Measurements from ENCODE around the gene TMPRSS6. TPM values are rescaled to one million over a fixed set of nuclear protein-coding genes. Genes with fewer than 3 reads are reported as not detected.

The TMPRSS6 gene
- total RNA-seq, 4 donors from 2014 or later: 0.27 to 0.88 TPM; not detected in 2

DNA sequence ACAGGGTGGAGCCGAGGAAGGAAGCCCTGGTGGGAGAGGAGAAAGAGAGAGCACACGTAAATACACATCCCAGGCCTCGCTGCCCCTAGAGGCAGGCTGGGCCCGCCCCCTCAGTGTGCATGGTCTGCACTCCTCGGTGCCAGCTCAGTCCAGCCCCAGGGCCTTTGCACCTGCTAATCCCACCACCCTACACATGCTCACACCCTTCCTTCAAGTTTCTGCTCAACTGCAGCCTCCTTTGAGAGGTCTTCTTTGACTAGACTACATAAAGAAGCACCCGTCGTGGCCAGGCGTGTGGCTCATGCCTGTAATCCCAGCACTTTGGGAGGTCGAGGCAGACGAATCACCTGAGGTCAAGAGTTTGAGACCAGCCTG lies 34.7 kb upstream of the TMPRSS6 start:
- Histone ChIP-seq H3K27me3 (no peaks in the 10 kb centered on the region), H3K4me1 (peaks cover 0 to 12% (median 0%) of the 10 kb centered on the region in 4 donors), H3K36me3 (no peaks in the 10 kb centered on the region), H3K4me3 (no peak overlapping the region), H3K27ac (no peak overlapping the region), H3K9me3 (no peaks in the 10 kb centered on the region)
- no peak for DNase-seq
- no peak for TF ChIP-seq CTCF (IDR thresholded peaks at IDR 0.05)
- no peak for TF ChIP-seq POLR2A (IDR thresholded peaks at IDR 0.05)

- H3K27ac ChIP-seq: no peak overlapping the region
- TF ChIP-seq CTCF (IDR thresholded peaks at IDR 0.05) (no peak), POLR2A (IDR thresholded peaks at IDR 0.05) (no peak)
Measured at GRCh38 chr22:37141971-37142370, 32.5 kb upstream of the TMPRSS6 start.

GRCh38 chr22:37141476-37141875 lies 32.0 kb upstream of the TMPRSS6 start:
- no peak for DNase-seq
- H3K27ac ChIP-seq: no peak overlapping the region
- H3K4me3 ChIP-seq: no peak overlapping the region
- TF ChIP-seq POLR2A (IDR thresholded peaks at IDR 0.05): no peak
- TF ChIP-seq CTCF (IDR thresholded peaks at IDR 0.05): no peak
- no peaks in the 10 kb centered on the region for H3K9me3 ChIP-seq
- H3K4me1 ChIP-seq: peaks cover 0 to 12% (median 0%) of the 10 kb centered on the region in 4 donors
- no peaks in the 10 kb centered on the region for H3K36me3 ChIP-seq
- H3K27me3 ChIP-seq: no peaks in the 10 kb centered on the region

More at GRCh38 chr22:37141971-37142370, 32.5 kb upstream of the TMPRSS6 start:
- no peak for DNase-seq
- no peaks in the 10 kb centered on the region for H3K27me3 ChIP-seq
- H3K9me3 ChIP-seq: no peaks in the 10 kb centered on the region
- H3K4me1 ChIP-seq: peaks cover 0 to 12% (median 0%) of the 10 kb centered on the region in 4 donors
- H3K36me3 ChIP-seq: no peaks in the 10 kb centered on the region
- no peak overlapping the region for H3K4me3 ChIP-seq

GRCh38 chr22:37140686-37141323 lies 31.3 kb upstream of the TMPRSS6 start:
- no peak for TF ChIP-seq POLR2A (IDR thresholded peaks at IDR 0.05)
- TF ChIP-seq CTCF (IDR thresholded peaks at IDR 0.05): no peak
- Histone ChIP-seq H3K4me1 (peaks cover 0 to 9% (median 0%) of the 10 kb centered on the region in 4 donors), H3K36me3 (no peaks in the 10 kb centered on the region), H3K27ac (no peak overlapping the region), H3K4me3 (no peak overlapping the region), H3K9me3 (no peaks in the 10 kb centered on the region), H3K27me3 (no peaks in the 10 kb centered on the region)
- no peak for DNase-seq

- Histone ChIP-seq H3K4me1 (no peaks in the 10 kb centered on the region), H3K4me3 (no peak overlapping the region), H3K27ac (no peak overlapping the region), H3K27me3 (no peaks in the 10 kb centered on the region), H3K9me3 (no peaks in the 10 kb centered on the region), H3K36me3 (no peaks in the 10 kb centered on the region)
- no peak for TF ChIP-seq CTCF (IDR thresholded peaks at IDR 0.05)
- no peak for TF ChIP-seq POLR2A (IDR thresholded peaks at IDR 0.05)
- no peak for DNase-seq
Measured at GRCh38 chr22:37139762-37140161, 30.2 kb upstream of the TMPRSS6 start.

Measured in Peyer's patch (tissue), 4 donors.